Kidney epithelial cell (primary cell): ENCODE measurements around the gene CSRNP3. TPM values are rescaled to one million over a fixed set of nuclear protein-coding genes. Genes with fewer than 3 reads are reported as not detected.

Source experiments
- DNase-seq: peaks from one replicate; pipeline ENCODE4 v3.0.0-alpha.2; 2010; ENCODE audit warnings: low read depth
- H3K27me3 ChIP-seq: 2 replicates; pipeline ENCODE4 v1.6.0; 2011; ENCODE audit warnings: low read length; ENCODE audit not compliant: control insufficient read depth, insufficient read depth
- H3K36me3 ChIP-seq: 2 replicates; pipeline ENCODE4 v1.5.1; 2011; ENCODE audit warnings: low read length; ENCODE audit not compliant: control insufficient read depth, insufficient read depth
- H3K4me3 ChIP-seq: 2 replicates; pipeline ENCODE4 v1.5.1; 2011; ENCODE audit warnings: low read depth, mild to moderate bottlenecking, control low read depth, low read length
- total RNA-seq: library from RNA; depleted of rRNA; stranded (reverse); fragments of >200 nt; gene quantifications from 2 replicates; pipeline ENCODE4 v1.2.3, GENCODE V29; 2015
- TF ChIP-seq, protein P1 (sequence below): IDR thresholded peaks from 2 replicates; pipeline ENCODE4 v1.5.1; 2011; ENCODE audit warnings: mild to moderate bottlenecking, moderate library complexity, low read length, control low read depth, inconsistent platforms; ENCODE audit not compliant: insufficient read depth, poor library complexity, severe bottlenecking

The CSRNP3 gene
- total RNA-seq, 1 donor from 2014 or later = 1.6 TPM

DNA sequence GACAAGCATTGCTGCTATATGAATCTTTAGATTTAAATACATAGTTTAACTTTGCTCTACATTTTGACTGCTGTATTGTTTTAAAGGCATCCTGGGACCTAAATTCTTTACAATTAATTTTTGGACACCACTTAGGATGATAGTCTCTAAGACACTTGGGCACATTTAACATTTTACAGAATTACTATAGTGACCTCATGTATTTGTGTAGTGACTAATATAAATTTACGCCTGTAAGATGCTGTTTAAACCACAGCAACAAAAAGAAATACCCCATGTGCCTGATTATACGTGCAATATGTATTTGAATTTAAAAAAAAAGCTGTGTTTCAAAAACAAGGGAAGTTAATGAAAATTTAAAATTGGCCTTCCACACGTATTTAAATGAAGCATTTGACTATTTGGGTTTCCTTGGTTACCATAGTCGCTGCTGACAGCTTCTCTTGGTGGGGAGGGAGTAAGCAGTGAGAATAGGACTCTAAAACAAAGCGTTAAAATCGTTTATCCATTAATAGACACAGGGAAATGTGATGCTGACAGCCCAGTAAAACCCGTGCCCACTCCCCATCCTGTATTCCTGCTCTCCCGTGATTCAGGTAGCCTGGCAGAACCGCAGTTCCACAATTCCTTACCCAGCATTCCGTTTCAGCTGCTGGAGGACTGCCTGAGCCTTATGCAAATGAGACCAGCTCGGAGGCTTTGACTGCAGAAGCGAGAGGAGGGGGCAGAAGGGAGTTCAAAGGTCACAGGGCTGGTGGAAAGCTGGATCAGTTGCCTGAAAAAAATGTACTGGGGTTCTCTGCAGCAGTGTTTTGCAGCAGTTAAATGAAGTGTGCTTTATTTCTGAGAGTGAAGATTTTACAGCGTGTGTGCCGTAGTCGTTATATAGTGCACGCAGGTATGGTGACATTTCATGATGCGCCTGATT lies 104.3 kb downstream of the CSRNP3 start:
- TF ChIP-seq, protein P1, sequence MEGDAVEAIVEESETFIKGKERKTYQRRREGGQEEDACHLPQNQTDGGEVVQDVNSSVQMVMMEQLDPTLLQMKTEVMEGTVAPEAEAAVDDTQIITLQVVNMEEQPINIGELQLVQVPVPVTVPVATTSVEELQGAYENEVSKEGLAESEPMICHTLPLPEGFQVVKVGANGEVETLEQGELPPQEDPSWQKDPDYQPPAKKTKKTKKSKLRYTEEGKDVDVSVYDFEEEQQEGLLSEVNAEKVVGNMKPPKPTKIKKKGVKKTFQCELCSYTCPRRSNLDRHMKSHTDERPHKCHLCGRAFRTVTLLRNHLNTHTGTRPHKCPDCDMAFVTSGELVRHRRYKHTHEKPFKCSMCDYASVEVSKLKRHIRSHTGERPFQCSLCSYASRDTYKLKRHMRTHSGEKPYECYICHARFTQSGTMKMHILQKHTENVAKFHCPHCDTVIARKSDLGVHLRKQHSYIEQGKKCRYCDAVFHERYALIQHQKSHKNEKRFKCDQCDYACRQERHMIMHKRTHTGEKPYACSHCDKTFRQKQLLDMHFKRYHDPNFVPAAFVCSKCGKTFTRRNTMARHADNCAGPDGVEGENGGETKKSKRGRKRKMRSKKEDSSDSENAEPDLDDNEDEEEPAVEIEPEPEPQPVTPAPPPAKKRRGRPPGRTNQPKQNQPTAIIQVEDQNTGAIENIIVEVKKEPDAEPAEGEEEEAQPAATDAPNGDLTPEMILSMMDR = no peak
- H3K4me3 ChIP-seq = peak overlapping the region; percentile 48
- no peaks in the 10 kb centered on the region for H3K36me3 ChIP-seq
- DNase-seq = peak; percentile 31
- no peaks in the 10 kb centered on the region for H3K27me3 ChIP-seq

DNA sequence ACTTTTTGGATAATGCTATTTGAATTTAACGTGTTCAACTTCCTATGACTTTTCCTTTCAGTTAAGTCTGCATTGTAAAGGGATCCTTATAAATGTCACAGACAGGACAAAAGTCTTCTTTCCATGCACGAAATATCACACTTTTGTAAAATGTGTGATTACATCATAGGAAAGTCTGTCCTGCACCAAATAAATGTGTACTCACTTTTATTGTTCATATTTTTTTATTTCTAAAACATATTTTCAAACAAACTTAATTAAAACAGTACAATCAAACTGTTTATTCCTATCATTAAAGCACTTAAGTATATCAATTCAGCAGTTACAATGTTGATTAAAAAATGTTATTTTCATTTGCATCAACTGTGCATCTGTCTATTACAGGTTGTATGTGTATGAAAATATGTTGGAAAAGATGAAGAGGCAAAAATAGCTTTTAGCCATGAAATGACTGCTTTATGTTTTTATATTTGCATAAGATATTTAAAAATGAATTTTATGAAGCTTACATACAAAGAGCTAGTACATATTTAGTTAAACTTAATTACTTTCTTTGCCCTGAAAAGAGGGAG lies 105.6 kb downstream of the CSRNP3 start:
- no peaks in the 10 kb centered on the region for H3K36me3 ChIP-seq
- no peak for DNase-seq
- TF ChIP-seq, protein P1 = no peak
- H3K27me3 ChIP-seq = no peaks in the 10 kb centered on the region
- no peak overlapping the region for H3K4me3 ChIP-seq

DNA sequence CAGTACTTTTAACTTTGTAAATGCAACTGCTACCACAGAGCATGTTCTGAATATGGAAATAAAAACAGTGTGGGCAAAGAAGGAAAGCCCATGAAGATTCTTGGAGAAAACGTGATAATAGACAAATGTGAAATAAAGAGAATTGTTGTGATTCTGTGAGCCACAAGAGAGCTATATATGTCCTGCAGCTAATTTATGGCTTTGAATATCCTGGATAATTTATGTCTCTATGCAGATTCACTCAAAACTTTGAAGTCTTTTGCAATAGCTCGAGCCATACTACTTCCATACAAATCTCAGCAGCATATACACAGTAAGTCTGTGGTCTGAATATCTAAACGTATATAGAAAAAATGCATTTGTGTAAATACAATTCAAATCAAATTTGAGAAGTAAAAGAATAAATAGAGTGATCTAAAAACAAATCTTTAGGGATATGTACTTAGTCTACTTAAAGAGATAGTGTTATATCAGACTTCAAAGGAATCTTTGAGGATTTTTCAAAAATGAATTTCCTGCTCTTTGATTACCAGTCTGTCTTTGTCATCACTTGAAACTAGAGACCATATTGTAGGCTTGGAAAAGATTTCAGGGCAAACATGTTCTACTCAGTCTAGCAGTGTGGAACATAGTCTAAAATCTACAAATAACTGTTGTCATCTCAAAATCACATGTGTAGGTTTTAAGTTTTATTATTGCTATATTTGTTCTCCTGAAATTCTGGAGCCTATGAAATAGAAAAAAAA lies 107.1 kb downstream of the CSRNP3 start:
- Histone ChIP-seq H3K27me3 (no peaks in the 10 kb centered on the region), H3K36me3 (no peaks in the 10 kb centered on the region), H3K4me3 (no peak overlapping the region)
- no peak for DNase-seq
- TF ChIP-seq, protein P1 = no peak

DNA sequence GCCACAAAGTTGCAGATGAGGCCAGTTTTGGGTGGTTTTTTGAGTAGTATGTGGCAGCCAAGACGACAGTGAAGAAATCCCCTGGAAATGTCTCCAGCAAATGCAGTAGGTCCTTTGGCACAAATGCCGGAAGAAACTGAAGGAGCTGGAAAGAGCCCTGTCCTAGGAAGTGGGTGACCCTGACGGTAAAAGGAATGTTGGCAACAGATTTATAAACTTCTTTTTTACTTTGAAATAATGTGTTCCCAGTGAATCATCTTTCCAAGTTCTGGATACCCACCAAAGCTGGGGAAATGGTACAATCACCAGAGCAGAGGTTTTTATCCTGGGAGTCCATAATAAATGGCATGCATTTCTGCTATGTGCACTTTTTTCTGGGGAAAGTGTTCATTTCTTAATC lies 112.9 kb downstream of the CSRNP3 start:
- Histone ChIP-seq H3K27me3 (no peaks in the 10 kb centered on the region), H3K4me3 (no peak overlapping the region), H3K36me3 (no peaks in the 10 kb centered on the region)
- TF ChIP-seq, protein P1 = no peak
- DNase-seq = no peak

DNA sequence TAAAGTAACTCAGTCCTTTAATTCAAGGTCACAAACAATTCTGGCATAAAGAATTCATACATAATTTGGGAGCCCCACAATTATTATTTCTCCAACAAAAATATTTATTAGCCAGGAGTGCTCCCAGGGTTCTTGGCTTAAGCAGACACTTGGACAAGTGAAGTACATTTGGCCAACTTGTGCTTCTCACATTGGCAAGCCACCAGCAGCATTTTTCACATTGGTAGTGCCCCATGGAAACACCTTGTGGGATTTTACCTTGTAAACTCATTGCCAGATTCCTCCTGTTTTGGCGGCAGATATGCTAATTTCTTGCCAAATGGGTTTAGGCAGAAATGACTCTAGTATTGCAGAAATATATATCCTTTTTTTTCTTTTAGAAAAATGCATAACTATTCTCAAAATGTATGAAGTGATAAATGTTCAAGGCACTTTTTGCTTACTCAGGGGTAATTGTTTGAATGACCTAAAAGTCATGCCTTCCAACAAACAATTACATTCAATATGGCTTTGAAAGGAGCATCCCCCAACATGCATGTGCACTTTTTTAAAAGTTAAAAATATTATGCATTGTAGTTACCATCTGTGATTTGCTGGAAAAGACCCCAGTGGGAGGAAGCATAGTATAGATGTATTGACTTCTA lies 113.5 kb downstream of the CSRNP3 start:
- no peak overlapping the region for H3K4me3 ChIP-seq
- no peaks in the 10 kb centered on the region for H3K36me3 ChIP-seq
- TF ChIP-seq, protein P1 = no peak
- no peak for DNase-seq
- H3K27me3 ChIP-seq = no peaks in the 10 kb centered on the region
